Tibial nerve (tissue), 3 donors: Measurements from ENCODE around the gene SLCO2A1.

Experiments
- POLR2A ChIP-seq, 2 donors: fragments of 450-650 bp; IDR thresholded peaks; one replicate each; pipeline ENCODE4 v1.6.1; 2017; ENCODE audit warnings: antibody characterized with exemption in 2 of 2, mild to moderate bottlenecking in 2 of 2, moderate library complexity in 2 of 2
- TF ChIP-seq, protein P1 (sequence below), 5 experiments: fragments of 200-600 bp in 3 of 5; fragments of 450-650 bp in 2 of 5; sonication (generic) in 3 of 5; IDR thresholded peaks; one replicate each; pipeline ENCODE4 v1.5.1; 2016 to 2019; ENCODE audit warnings: antibody characterized with exemption in 5 of 5, mild to moderate bottlenecking in 3 of 5, moderate library complexity in 2 of 5

GRCh38 chr3:133899311-133899710 is 130.4 kb downstream of the SLCO2A1 start:
- TF ChIP-seq, protein P1, sequence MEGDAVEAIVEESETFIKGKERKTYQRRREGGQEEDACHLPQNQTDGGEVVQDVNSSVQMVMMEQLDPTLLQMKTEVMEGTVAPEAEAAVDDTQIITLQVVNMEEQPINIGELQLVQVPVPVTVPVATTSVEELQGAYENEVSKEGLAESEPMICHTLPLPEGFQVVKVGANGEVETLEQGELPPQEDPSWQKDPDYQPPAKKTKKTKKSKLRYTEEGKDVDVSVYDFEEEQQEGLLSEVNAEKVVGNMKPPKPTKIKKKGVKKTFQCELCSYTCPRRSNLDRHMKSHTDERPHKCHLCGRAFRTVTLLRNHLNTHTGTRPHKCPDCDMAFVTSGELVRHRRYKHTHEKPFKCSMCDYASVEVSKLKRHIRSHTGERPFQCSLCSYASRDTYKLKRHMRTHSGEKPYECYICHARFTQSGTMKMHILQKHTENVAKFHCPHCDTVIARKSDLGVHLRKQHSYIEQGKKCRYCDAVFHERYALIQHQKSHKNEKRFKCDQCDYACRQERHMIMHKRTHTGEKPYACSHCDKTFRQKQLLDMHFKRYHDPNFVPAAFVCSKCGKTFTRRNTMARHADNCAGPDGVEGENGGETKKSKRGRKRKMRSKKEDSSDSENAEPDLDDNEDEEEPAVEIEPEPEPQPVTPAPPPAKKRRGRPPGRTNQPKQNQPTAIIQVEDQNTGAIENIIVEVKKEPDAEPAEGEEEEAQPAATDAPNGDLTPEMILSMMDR (IDR thresholded peaks at IDR 0.05) = no peak
- no peak for TF ChIP-seq POLR2A (IDR thresholded peaks at IDR 0.05)
